Thoracic aorta (tissue), 2 donors: Measurements from ENCODE around the gene SLC27A4. TPM values are rescaled to one million over a fixed set of nuclear protein-coding genes. Genes with fewer than 3 reads are reported as not detected.

Experiments used
- ATAC-seq: fragments of 150-250 bp; one replicate; pipeline ENCODE4 v1.8.0; 2017; ENCODE audit warnings: low read depth; ENCODE audit not compliant: insufficient number of reproducible peaks, low FRiP score
- DNase-seq: peaks from one replicate; pipeline ENCODE4 v3.0.0-alpha.2; 2020; ENCODE audit warnings: low spot score
- H3K27ac ChIP-seq, 2 donors: fragments of 200-600 bp; sonication (generic); 1 replicate in 1 of 2; 2 replicates in 1 of 2; pipeline ENCODE4 v1.5.1; 2016; ENCODE audit warnings: mild to moderate bottlenecking in 2 of 2, moderate library complexity in 2 of 2
- H3K27me3 ChIP-seq: fragments of 200-600 bp; sonication (generic); replicated peaks from 2 replicates; pipeline ENCODE4 v1.6.0; 2016; ENCODE audit warnings: mild to moderate bottlenecking; ENCODE audit not compliant: insufficient read depth
- H3K36me3 ChIP-seq: fragments of 200-600 bp; sonication (generic); one replicate; pipeline ENCODE4 v1.5.1; 2016
- H3K4me1 ChIP-seq, 2 donors: fragments of 200-600 bp; sonication (generic); 1 replicate in 1 of 2; 2 replicates in 1 of 2; pipeline versions ENCODE4 v1.5.1 to v1.6.0; 2016; ENCODE audit warnings: low read depth in 2 of 2, mild to moderate bottlenecking in 1 of 2; ENCODE audit not compliant: control insufficient read depth in 1 of 2
- H3K4me3 ChIP-seq: fragments of 200-600 bp; sonication (generic); 2 replicates; pipeline ENCODE4 v1.5.1; 2016; ENCODE audit warnings: mild to moderate bottlenecking
- H3K9me3 ChIP-seq: fragments of 200-600 bp; sonication (generic); 2 replicates; pipeline ENCODE4 v1.5.1; 2016
- CTCF ChIP-seq: fragments of 200-600 bp; sonication (generic); IDR thresholded peaks from one replicate; pipeline ENCODE4 v1.5.1; 2019; ENCODE audit warnings: antibody characterized with exemption
- total RNA-seq, 2 donors: library from RNA; depleted of rRNA; stranded (reverse); fragments of >200 nt; gene quantifications; one replicate each; pipeline versions ENCODE4 v1.1.0 to v1.2.3, GENCODE V29; 2016

The SLC27A4 gene
- total RNA-seq, 2 donors from 2014 or later = 20.9 to 36.8 TPM

DNA sequence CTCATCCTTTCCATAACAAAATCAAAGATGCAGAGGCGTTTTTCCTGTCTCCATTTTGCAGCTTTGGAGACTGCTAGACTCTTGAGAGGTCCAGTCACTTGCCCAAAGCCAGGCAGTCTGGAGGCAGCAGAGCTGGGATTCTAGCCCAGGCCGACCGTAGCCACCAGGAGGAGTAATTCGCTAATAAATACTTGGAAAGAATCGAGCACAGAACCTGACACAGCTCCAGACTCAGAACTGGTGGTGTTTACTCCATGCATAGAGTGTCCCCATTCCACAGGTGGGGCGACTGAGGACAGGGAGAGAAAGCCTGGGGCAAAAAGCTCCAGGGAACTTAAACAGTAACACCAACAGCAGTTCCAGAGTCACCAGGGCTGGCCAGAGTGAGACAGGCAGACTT is 69.7 kb downstream of the SLC27A4 start:
- Histone ChIP-seq H3K36me3 (no peaks in the 10 kb centered on the region), H3K27me3 (no peaks in the 10 kb centered on the region), H3K4me3 (no peak overlapping the region), H3K9me3 (no peaks in the 10 kb centered on the region), H3K27ac (no peak overlapping the region), H3K4me1 (no peaks in the 10 kb centered on the region)
- TF ChIP-seq CTCF = no peak
- no peak for DNase-seq
- ATAC-seq = no peak

Other genes with a start within 250 kb of the SLC27A4 start
- 10 to 100 TPM; 57.9 to 66.0 TPM for gene PTGES2, start 212.8 kb upstream of the SLC27A4 start, total RNA-seq
- not detected for gene LCN2, start 191.1 kb upstream of the SLC27A4 start, total RNA-seq
- gene BBLN, start 180.3 kb upstream of the SLC27A4 start, total RNA-seq = 100 to 1,000 TPM; 208 to 329 TPM
- gene CIZ1, start 149.0 kb upstream of the SLC27A4 start, total RNA-seq = 10 to 100 TPM; 68.0 to 86.0 TPM
- 1 to 10 TPM; 7.2 to 9.7 TPM for gene DNM1, start 137.1 kb upstream of the SLC27A4 start, total RNA-seq
- 100 to 1,000 TPM; 115 to 141 TPM for gene GOLGA2, start 64.5 kb upstream of the SLC27A4 start, total RNA-seq
- gene SWI5, start 64.3 kb upstream of the SLC27A4 start, total RNA-seq = 10 to 100 TPM; 12.0 to 26.8 TPM
- 1 to 10 TPM; 7.4 to 8.4 TPM for gene TRUB2, start 18.1 kb upstream of the SLC27A4 start, total RNA-seq
- 10 to 100 TPM; 28.7 to 40.1 TPM for gene COQ4, start 17.7 kb upstream of the SLC27A4 start, total RNA-seq
- 10 to 100 TPM; 25.3 to 71.8 TPM for gene URM1, start 30.8 kb downstream of the SLC27A4 start, total RNA-seq
- 100 to 1,000 TPM in 1 of 2 donors, 10 to 100 TPM in 1; 51.8 to 120 TPM for gene CERCAM, start 80.3 kb downstream of the SLC27A4 start, total RNA-seq
- 10 to 100 TPM; 22.5 to 36.5 TPM for gene ODF2, start 115.5 kb downstream of the SLC27A4 start, total RNA-seq
- gene GLE1, start 164.2 kb downstream of the SLC27A4 start, total RNA-seq = 10 to 100 TPM; 15.6 to 21.7 TPM
- 100 to 1,000 TPM; 324 to 348 TPM for gene SPTAN1, start 212.1 kb downstream of the SLC27A4 start, total RNA-seq